GM12873 (cell line): ENCODE results near the gene NEDD9.

ENCODE experiments used
- TF ChIP-seq, protein P1 (sequence below): IDR thresholded peaks from 2 replicates; pipeline ENCODE4 v1.5.1; 2012; ENCODE audit warnings: low read depth, mild to moderate bottlenecking, moderate library complexity, low read length, control low read depth; ENCODE audit not compliant: insufficient read depth; ENCODE audit errors: missing control alignments

Gene NEDD9

GRCh38 chr6:11197175-11197536, 35.3 kb downstream of the NEDD9 start:
- TF ChIP-seq, protein P1, sequence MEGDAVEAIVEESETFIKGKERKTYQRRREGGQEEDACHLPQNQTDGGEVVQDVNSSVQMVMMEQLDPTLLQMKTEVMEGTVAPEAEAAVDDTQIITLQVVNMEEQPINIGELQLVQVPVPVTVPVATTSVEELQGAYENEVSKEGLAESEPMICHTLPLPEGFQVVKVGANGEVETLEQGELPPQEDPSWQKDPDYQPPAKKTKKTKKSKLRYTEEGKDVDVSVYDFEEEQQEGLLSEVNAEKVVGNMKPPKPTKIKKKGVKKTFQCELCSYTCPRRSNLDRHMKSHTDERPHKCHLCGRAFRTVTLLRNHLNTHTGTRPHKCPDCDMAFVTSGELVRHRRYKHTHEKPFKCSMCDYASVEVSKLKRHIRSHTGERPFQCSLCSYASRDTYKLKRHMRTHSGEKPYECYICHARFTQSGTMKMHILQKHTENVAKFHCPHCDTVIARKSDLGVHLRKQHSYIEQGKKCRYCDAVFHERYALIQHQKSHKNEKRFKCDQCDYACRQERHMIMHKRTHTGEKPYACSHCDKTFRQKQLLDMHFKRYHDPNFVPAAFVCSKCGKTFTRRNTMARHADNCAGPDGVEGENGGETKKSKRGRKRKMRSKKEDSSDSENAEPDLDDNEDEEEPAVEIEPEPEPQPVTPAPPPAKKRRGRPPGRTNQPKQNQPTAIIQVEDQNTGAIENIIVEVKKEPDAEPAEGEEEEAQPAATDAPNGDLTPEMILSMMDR: no peak

DNA sequence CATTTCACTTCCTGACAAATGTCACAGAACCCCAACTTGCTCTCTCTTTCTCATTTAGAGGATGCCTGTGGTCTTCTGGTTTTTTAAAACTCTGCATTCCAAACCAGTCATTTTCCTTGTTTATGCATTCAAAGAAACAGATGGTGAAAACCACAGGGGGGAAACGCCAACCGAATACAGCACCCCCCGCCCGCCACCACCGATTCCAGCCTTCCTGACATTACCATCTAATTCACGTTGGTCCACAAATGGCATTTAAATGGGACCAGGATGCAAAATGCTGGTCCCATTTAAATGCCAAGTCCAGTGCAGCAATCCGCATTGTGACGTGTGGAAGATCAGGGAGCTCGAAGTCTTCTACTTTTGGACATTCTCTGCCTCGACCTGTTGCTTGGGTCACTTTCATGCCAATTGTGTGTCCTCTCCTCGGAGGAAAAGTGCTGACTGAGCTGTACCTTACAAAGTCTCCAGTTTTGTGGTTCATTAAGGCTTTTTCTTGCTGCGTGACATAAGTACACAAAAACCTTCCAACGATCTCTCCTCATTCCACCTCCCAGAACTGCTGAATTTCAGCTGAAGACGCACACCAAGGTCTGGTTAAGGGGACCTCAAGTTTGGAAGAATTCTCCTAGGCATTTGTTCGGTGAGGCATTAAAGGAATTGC, 35.8 kb downstream of the NEDD9 start:
- TF ChIP-seq, protein P1: no peak

GRCh38 chr6:11194356-11195218, 37.9 kb downstream of the NEDD9 start:
- TF ChIP-seq, protein P1: no peak

DNA sequence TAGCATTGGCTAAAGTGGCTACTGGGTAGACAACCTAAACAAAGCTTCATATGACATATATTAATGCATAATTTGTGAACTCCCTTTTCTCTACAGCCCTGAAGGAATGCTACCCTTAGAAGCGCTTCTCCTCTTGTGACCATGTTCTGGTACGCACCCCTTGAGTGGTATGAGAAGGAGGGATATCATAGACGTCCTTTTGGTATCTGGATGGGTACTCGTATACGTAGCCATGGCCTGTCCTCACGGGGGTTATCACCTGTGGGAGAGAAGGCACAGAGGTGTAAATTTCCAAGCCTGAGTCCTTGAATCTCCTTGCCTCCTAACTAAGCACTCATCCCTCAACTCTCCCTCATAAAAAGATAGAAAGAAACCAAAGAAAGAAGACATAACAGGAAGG, 39.0 kb downstream of the NEDD9 start:
- TF ChIP-seq, protein P1: no peak

DNA sequence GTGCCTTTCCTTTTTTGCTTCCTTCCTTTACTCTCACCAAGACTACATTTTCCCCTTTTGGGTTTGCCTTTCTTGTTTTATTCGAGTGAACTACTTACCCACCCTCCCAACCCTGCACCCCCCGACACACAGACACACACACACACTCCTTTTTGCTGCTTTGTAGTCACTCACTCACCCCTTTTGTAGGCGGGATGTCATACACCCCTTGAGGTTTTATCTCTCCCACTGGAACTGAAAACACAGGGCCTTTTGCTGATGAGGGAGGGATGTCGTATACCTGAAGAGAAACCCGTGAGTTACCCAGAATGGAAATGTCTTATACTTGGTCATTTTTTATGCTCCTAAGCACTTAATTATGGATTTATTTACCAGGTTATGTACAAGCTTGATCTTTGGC, 40.3 kb downstream of the NEDD9 start:
- TF ChIP-seq, protein P1: no peak

GRCh38 chr6:11190625-11191245, 41.7 kb downstream of the NEDD9 start:
- TF ChIP-seq, protein P1: no peak
